Inflammatory macrophage treated with lipopolysaccharide for 1 hour (primary cell): Measurements from ENCODE around the gene SUSD4.

ENCODE experiments used
- DNase-seq, 2 donors: peaks; one replicate each; pipeline ENCODE4 v3.0.0-alpha.2; 2020 to 2022

SUSD4 gene

GRCh38 chr1:223227031-223227430 lies 136.9 kb downstream of the SUSD4 start:
- DNase-seq, result no peak

DNA sequence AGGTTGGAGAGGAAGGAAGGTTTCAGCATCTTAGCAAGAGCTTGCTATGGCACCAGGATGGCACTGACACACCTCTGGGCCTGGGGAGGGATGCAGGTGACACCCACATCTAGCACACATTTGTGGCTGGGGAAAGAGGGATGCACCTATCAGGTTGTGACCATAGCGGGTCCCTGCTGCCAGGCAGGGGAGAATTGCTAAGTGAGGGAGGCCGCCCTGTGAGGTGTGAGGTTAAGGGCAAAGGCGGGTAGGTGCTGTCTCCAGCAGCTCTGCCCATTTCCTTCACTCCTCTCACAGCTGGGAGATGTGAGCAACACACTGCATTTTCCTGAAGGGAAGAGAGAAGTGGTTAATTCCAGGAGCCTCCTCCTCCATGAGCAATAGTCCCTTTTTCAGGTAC lies 137.7 kb downstream of the SUSD4 start:
- no peak for DNase-seq

- no peak for DNase-seq
Observed at GRCh38 chr1:223225481-223225880, 138.5 kb downstream of the SUSD4 start.

DNA sequence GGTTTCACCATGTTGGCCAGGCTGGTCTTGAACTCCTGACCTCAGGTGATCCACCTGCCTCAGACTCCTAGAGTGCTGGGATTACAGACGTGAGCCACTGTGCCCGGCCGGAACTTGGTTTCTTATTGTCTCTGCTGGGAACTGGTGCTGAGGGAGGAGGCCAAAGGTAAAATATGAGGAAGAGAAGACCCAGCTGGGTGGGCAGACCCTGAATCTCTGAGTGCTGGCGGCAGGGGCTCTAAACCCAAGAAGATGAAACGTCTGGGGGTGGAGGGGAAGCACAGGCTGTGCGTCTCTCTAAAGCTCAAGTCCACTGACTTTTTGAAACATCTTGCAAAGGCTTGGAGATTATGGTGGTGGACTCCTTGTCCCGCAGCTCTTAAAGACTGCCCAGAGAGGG lies 138.9 kb downstream of the SUSD4 start:
- no peak for DNase-seq

DNA sequence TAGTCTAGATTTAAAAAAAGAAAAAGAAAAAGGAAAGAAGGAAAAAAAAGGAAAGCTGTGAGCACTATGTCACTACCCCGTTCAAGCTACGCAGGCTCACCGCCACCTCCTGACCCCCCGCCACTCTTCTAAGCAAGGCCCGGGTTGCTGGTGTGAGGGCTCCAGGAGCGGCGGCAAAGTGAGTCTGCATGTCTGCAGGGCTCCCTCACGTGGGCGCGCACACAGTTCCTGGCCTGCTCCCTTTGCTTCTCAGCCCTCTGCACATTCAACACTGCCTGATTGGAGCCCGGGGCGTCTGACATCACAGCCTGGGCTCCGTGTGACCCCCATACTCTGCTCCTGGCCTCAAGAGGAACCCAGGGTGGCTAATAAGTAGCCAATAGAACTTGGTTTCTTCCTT lies 139.5 kb downstream of the SUSD4 start:
- DNase-seq, result no peak

DNA sequence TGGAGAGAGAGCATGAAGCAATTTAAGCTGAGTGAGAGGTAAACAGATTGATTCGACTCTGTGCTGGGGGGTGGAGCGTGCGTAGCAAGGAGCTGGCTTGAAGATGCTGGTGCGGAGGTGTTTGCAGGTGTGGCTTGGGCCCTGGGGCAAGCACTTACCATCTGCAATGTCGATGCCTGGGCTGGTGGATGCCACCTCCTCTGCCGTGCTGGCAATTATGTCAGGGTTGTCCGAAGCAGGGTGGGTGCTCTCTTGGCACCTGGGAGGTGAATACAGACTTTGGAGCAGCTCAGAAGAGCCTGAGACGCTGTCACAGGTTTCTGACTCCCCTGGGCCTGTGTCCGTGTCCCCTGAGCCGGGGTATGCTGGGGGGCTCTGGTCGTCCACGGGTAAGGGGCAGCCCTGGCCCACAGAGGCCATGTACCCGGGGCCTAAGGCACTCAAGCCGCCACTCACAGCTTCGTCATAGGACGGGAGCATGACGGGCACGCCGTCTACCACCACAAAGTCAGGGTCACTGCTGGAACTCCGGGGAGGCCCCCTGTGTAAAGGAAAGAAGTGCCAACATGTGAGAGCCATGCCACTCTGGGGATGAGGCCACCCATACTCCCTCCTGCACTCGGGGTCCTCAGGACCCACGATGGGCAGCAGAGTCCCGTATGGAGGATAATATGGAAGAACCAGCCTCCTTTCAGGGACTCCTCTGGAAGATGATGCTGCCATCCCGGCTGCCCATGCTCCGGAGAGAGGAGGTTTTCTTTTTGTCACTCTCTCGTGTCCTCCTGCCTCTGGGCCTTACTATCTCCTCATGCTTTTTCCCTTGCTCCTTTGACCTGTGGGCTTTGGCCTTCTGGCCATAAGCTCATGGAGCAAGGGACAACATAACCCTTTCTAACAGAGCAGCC lies 140.6 kb downstream of the SUSD4 start:
- DNase-seq, result no peak

GRCh38 chr1:223222377-223222776 lies 141.6 kb downstream of the SUSD4 start:
- DNase-seq, result no peak

DNA sequence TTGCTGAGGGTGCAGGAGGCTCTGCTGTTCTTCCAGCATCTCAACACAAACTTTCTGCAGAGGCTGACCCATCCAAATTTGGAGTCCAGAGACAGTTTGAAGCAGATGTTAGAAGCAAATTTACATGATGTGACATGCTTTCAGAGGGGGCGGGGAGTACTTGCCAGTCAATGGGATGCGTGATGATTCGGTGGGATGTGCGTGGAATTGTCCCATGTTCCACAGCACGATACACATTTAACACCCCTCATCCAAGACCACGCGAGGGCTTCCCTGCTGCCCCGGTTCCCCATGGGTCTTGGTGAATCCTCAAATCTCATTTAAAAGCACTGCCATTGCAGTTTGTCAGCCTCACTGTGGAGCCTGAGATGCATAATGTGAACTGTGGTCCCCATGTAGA lies 142.3 kb downstream of the SUSD4 start:
- no peak for DNase-seq

GRCh38 chr1:223219846-223220610 lies 143.9 kb downstream of the SUSD4 start:
- DNase-seq, result no peak

DNA sequence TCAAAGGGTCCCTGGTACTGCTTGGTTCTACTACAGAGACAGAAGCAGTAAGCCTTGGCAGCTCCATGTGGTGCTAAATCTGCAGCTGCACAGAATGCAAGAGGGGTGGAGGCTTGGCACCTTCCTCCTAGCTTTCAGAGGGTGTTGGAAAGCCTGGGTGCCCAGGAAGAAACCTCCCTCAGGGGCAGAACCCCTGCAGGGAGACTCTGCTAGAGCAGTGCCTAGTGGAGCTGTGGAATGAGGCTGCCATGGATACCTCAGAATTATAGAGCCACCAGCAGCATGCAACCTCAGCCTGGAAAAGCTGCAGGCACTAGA lies 144.7 kb downstream of the SUSD4 start:
- no peak for DNase-seq

GRCh38 chr1:223217781-223218180 lies 146.2 kb downstream of the SUSD4 start:
- DNase-seq, result no peak

DNA sequence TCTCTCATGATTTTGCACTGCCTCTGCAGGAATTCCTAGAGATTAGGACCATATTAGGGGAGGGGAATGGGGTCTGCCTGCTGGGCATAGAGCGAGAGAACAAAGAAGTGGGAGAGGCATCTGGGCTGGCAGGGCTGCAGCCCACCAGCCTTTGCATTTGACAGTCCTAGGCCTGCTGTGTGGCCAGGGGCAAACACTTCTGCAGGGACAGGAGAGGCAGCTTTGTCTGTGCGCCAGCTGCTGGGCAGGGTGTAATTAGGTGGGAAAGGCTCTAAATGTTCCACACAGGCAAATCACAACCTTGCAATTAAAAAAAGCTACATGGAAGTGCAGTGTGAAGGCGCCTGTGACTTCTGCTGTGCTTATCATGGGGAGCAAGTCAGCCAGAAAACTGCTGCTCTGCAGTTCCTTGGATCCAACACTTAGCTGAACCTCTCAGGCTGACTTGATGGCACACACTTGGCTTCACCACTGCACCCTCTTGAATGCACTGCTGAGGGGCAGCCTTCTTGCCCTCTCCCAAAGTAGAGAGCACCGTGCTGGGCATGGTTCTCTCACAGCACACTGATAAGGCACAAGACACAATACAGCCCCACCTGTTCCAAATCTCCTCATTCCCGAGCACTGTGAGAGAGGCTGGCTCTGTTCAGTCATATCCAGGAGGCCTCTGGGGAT lies 147.3 kb downstream of the SUSD4 start:
- no peak for DNase-seq

- no peak for DNase-seq
Observed at GRCh38 chr1:223216074-223216473, 147.9 kb downstream of the SUSD4 start.

DNA sequence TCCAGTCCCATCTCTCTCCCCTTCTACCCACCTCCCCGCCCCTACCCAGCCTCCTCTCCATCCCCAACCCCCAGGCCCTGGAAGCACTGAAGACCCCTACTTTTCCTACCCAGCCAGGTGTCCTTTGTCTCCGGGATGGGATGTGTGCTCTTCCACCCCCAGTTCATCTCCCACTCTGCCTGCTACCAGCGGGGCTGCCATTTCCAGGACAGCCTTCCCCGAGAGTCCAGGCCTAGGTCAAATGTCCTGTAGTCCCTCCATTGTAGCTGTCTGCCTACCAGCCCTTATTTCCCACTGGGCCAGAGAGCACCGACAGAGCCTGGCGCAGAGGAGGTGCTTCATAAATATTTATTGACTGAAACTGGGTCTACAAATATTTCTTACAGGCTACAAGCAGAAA lies 148.9 kb downstream of the SUSD4 start:
- no peak for DNase-seq

DNA sequence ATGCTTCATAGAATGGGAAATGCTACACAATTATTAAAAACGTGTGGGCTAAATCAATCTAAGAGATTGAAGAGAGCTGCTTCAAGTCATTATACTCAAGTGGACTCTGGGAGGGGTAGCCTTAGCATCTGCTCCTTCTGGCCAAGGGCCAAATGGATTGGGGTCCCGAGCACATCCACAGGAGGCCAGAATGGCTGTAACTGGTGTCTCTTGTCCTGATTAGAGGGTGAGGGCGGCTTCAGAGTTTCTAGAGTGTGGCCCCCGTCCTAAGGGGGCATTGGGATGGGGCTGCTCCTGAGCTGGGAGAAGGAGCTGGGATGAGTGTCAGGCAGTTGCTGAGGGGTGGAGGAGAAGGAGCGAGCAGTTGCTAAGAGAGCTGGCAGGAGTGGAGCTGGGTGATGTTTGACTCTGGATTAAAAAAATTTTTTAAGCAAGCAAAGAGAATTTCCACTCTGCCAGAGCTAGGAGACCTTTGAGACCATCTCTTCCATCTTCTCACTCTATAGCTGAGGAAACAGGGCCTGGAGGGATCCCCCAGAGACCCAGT lies 149.6 kb downstream of the SUSD4 start:
- no peak for DNase-seq

GRCh38 chr1:223212441-223212840 lies 151.5 kb downstream of the SUSD4 start:
- no peak for DNase-seq

DNA sequence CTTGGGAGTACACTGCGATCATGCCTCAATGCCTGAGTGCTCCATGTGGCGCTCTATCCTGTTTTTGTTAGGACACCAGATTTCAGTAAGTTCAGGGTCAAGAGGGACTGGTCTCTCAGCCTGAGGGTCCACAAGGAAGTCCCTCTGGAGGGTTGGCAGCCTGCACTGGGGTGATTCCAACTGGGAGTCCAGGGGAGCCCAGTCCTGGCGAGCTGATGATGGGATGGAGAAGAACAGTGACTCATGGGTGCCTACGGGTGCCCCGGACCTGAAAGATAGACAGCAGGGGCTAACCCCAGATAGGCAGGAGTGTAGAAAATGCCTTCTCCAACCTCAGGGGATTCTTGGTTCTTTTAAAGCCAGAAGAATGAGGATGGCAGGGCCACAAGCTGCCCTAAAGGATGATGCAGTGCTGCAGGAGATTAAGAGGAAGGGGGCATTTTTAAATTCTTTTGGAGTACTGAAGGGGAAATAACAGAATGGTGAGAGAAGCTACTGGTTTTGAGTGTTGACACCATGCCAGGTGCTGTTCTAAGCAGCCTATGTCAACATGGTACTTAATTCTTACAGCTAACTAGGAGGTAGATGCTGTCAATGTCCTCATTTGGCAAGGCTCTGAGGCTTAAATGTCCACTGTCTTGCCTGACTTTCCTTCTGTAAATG lies 152.5 kb downstream of the SUSD4 start:
- no peak for DNase-seq

DNA sequence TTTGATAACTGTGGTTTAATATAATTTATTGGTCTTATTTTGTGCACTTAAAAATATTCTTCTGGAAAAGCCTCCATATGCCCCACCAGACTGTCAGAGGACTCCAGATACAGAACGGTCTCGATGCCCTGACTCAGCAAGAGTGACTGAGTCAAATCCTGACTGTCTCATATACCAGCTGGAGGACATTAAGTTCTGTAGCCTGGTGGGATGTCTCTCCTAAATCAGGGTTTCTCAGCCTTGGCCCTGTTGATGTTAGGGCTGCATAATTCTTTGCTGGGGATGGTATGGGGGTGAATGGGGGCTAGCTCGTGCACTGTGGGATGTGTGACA lies 153.2 kb downstream of the SUSD4 start:
- no peak for DNase-seq

GRCh38 chr1:223209992-223210787 lies 153.8 kb downstream of the SUSD4 start:
- DNase-seq, result no peak

- DNase-seq, result no peak
Observed at GRCh38 chr1:223209293-223209898, 154.6 kb downstream of the SUSD4 start.

GRCh38 chr1:223208164-223209076 lies 155.6 kb downstream of the SUSD4 start:
- DNase-seq, result no peak
